HG03135 (cell line): ENCODE data around the gene TEX28.
"Not testable (repeated sequence)": the region's sequence is repeated elsewhere in the genome, so short reads cannot be mapped to it uniquely, and the experiment has no call there.

Source experiments
- ATAC-seq: cut with Tn5 transposase; IDR thresholded peaks from one replicate; pipeline ENCODE4 v1.9.1; 2021; ENCODE audit warnings: mild to moderate bottlenecking, moderate library complexity; ENCODE audit not compliant: unreplicated experiment

The TEX28 gene

DNA sequence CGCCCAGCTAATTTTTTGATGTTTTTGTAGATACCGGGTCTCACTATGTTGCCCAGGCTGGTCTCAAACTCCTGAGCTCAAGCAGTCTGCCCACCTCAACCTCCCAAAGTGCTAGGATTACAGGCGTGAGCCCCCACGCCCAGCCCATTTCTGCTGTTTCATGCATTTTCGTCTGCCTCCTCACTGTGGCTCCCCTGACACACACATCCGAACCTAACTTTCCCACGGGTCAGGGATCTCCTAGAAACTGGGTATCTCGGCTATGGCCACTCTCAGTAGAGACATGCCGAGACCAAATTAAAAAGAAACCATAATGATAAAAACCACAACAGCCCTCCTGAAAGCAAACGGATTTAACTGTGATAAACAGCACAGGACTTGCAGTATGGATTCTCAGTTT lies 46.8 kb downstream of the TEX28 start:
- ATAC-seq = not testable (repeated sequence)

- peak; percentile 77 for ATAC-seq
Observed at GRCh38 chrX:154247377-154248045, 47.4 kb downstream of the TEX28 start.

DNA sequence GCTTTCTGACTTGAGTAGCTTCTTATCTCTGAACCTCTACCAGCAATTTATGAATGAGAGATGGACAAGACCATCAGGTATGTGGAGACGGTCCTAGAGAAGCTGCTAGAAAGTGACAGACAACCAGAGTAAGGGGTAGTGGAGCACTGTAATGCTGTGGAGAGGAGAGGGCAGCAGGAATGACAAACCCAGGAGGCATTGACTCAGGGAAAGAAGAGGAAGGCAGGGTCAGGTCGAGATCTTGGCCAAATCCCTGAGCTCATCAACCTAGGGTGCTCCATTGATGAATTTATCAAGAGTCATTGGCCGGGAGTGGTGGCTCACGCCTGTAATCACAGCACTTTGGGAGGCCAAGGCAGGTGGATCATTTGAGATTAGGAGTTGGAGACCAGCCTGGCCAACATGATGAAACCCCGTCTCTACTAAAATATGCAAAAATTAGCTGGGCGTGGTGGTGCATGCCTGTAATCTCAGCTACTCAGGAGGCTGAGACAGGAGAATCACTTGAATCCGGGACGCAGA lies 54.9 kb downstream of the TEX28 start:
- ATAC-seq = not testable (repeated sequence)

DNA sequence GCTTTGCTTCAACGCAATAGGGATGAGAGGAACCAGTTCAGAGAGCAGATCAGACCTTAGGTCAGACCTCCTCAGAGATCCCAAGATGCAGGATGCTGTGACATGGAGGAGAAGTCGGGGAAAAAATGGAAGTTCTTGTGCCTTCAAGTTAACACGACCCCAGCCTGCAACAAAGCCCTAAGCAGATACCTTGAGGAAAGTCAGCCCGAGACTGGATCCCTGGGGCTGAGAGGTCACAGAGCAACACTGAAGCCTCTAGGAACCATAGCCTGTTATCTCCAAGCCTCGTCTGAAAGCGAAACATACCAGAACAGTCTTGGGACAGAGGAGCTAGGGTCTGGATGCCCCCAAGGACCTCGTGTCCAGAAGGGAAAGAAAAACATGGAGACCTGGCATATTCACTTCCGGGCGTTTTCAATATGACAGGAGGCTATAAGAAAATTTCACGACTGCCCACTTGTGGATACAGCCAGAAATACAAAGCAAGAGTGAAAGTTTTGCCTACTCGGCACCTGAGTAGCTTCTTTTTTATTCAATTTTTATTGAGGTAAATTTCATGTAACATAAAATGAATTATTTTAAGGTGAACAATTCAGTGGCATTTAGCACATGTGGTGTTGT lies 55.9 kb downstream of the TEX28 start:
- ATAC-seq = not testable (repeated sequence)

- not testable (repeated sequence) for ATAC-seq
Observed at GRCh38 chrX:154233620-154234019, 61.3 kb downstream of the TEX28 start.

- ATAC-seq = not testable (repeated sequence)
Observed at GRCh38 chrX:154231443-154231842, 63.5 kb downstream of the TEX28 start.

DNA sequence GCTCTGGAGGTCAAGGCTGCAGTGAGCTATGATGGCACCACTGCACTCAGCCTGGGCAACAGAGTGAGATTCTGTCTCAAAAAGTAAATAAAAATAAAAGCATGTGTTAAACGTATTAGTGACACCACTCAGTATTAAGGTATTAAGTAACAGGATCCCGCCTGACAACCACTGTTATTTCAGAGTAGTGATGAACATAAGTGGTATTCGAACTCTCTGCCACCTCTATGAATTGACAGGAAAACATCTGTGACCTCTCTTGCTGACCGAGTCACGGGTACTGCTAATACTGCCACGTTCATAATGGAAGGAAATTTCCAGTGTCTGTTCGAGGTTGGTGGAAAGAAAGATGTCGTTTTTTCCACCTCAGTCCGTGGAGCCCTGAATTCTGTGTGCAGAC lies 68.2 kb downstream of the TEX28 start:
- ATAC-seq = not testable (repeated sequence)

GRCh38 chrX:154225292-154225691 lies 69.6 kb downstream of the TEX28 start:
- not testable (repeated sequence) for ATAC-seq
